ENCODE measurements around the gene RAP1A. TPM values are rescaled to one million over a fixed set of nuclear protein-coding genes. Genes with fewer than 3 reads are reported as not detected.

RAP1A gene
- total and polyA plus RNA-seq, 2 donors (not counting 3 experiments of a cell fraction or from before 2014, with no cell fraction given): 17.8 to 56.4 TPM

DNA sequence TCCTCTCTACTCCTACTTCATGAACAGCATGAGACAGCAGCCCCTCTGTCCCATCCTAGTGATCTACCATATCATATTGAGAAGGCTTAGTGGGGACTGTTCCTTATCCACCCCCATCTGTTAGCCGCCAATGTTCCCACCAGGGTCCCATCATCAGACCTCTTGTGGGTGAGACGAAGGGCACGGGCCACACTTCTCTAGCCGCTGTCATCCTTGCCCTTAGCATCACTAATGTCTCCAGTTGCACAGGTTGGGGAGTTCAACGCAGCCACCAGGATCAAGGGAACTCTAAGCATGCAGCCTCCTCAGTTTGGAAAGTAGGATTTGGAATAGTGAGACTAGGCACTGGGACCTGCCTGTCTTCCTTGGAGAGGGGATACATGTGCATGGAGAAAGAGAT, 99.5 kb downstream of the RAP1A start:
- dilution Hi-C loops (cut with MboI; ENCODE audit: extremely low pct_ligation_motif_present, low sequenced_read_pairs) (no loop called here), intact Hi-C loops (cut with micrococcal nuclease) (no loop called here)
- BruUV-seq (replicated peaks): no TSS peak
- Histone ChIP-seq H2AFZ (ENCODE audit: low read depth, low read length) (no peak overlapping the region), H3K9me3 (replicated peaks; ENCODE audit: control insufficient read depth, insufficient read depth, low read length) (no peaks in the 10 kb centered on the region), H3K79me2 (ENCODE audit: control insufficient read depth, insufficient read depth, low read length) (no peaks in the 10 kb centered on the region), H3K27ac (ENCODE audit: insufficient read depth, low read depth, low read length) (no peak overlapping the region), H3K4me2 (ENCODE audit: insufficient read depth, low read length) (no peak overlapping the region), H3K36me3 (ENCODE audit: control insufficient read depth in 2 of 2, extremely low read depth in 1 of 2, insufficient read depth in 2 of 2, low read length in 2 of 2) (no peaks in the 10 kb centered on the region), H3K9ac (replicated peaks; ENCODE audit: extremely low read depth, insufficient read depth, low read length) (no peak overlapping the region), H3K27me3 (ENCODE audit: control insufficient read depth in 2 of 2, insufficient read depth in 2 of 2, low read length in 2 of 2) (no peaks in the 10 kb centered on the region), H3K4me3 (replicated peaks in 1 of 3; ENCODE audit: insufficient read depth in 1 of 3, low read depth in 1 of 3, low read length in 3 of 3) (no peak overlapping the region), H3K9me1 (replicated peaks; ENCODE audit: control insufficient read depth, extremely low read depth, insufficient read depth, low read length) (no peaks in the 10 kb centered on the region), H3K4me1 (ENCODE audit: control insufficient read depth, extremely low read depth, insufficient read depth, low read length) (peaks cover 8% of the 10 kb centered on the region), H4K20me1 (replicated peaks; ENCODE audit: control insufficient read depth, extremely low read depth, insufficient read depth, low read length) (no peaks in the 10 kb centered on the region)
- POLR2A ChIA-PET: interaction anchor here (0.9 to 1.6 kb wide), 2 partner anchors 15 to 281 kb away, joined by 3 to 6 read pairs; no protein-coding TSS in a partner anchor
- CTCF ChIA-PET: interaction anchor here (0.5 to 1.8 kb wide), 10 partner anchors 12 to 211 kb away, joined by 3 to 18 read pairs (median 3); partner anchors contain the start of gene INKA2
- no peak for FAIRE-seq
- TF ChIP-seq, protein P1, sequence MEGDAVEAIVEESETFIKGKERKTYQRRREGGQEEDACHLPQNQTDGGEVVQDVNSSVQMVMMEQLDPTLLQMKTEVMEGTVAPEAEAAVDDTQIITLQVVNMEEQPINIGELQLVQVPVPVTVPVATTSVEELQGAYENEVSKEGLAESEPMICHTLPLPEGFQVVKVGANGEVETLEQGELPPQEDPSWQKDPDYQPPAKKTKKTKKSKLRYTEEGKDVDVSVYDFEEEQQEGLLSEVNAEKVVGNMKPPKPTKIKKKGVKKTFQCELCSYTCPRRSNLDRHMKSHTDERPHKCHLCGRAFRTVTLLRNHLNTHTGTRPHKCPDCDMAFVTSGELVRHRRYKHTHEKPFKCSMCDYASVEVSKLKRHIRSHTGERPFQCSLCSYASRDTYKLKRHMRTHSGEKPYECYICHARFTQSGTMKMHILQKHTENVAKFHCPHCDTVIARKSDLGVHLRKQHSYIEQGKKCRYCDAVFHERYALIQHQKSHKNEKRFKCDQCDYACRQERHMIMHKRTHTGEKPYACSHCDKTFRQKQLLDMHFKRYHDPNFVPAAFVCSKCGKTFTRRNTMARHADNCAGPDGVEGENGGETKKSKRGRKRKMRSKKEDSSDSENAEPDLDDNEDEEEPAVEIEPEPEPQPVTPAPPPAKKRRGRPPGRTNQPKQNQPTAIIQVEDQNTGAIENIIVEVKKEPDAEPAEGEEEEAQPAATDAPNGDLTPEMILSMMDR (IDR thresholded peaks at IDR 0.05; ENCODE audit: extremely low read depth in 1 of 2, insufficient read depth in 1 of 2, low read depth in 1 of 2, low read length in 2 of 2): no peak
- TF ChIP-seq JUN (IDR thresholded peaks at IDR 0.05; ENCODE audit: borderline replicate concordance, insufficient read depth, insufficient read length, low read depth) (no peak), FOS (IDR thresholded peaks at IDR 0.05; ENCODE audit: borderline replicate concordance, insufficient read depth, low read length) (no peak), MYC (IDR thresholded peaks at IDR 0.05; ENCODE audit: low read depth, low read length) (no peak), POLR2AphosphoS5 (IDR thresholded peaks at IDR 0.05; ENCODE audit: insufficient read depth, low read depth, low read length) (no peak), POLR2A (IDR thresholded peaks at IDR 0.05; ENCODE audit: low read depth, low read length) (no peak), EZH2 (IDR thresholded peaks at IDR 0.05; ENCODE audit: borderline replicate concordance, low read depth, low read length, severe bottlenecking) (no peak), GATA2 (IDR thresholded peaks at IDR 0.05; ENCODE audit: insufficient read depth, insufficient read length, low read depth, low read length) (no peak)
- TF ChIP-seq, protein P2, sequence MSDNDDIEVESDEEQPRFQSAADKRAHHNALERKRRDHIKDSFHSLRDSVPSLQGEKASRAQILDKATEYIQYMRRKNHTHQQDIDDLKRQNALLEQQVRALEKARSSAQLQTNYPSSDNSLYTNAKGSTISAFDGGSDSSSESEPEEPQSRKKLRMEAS (IDR thresholded peaks at IDR 0.05; ENCODE audit: insufficient read depth, insufficient read length): no peak
- no peak for DNase-seq (ENCODE audit: low read depth, low spot score)
